Lower lobe of right lung (tissue), 2 donors: ENCODE results near the gene DIP2C. TPM values are rescaled to one million over a fixed set of nuclear protein-coding genes. Genes with fewer than 3 reads are reported as not detected.

ENCODE experiments used
- ATAC-seq, 2 donors: fragments of 200-7000 bp; cut with Tn5 transposase; one replicate each; pipeline ENCODE4 v1.9.1; 2020 to 2022; ENCODE audit warnings: mild to moderate bottlenecking in 2 of 2, moderate library complexity in 2 of 2
- DNase-seq: peaks from one replicate; pipeline ENCODE4 v3.0.0-alpha.2; 2020
- H3K27ac ChIP-seq: fragments of 200-600 bp; one replicate; pipeline ENCODE4 v1.8.0; 2022
- H3K27me3 ChIP-seq: fragments of 200-600 bp; one replicate; pipeline ENCODE4 v1.8.0; 2022; ENCODE audit warnings: low read depth
- H3K36me3 ChIP-seq: fragments of 200-600 bp; one replicate; pipeline ENCODE4 v1.8.0; 2022; ENCODE audit warnings: mild to moderate bottlenecking
- H3K4me1 ChIP-seq: fragments of 200-600 bp; one replicate; pipeline ENCODE4 v1.8.0; 2022
- H3K4me3 ChIP-seq: fragments of 200-600 bp; one replicate; pipeline ENCODE4 v1.8.0; 2022; ENCODE audit warnings: mild to moderate bottlenecking
- H3K9me3 ChIP-seq: fragments of 200-600 bp; one replicate; pipeline ENCODE4 v1.8.0; 2022
- CTCF ChIP-seq: fragments of 200-600 bp; IDR thresholded peaks from one replicate; pipeline ENCODE4 v1.8.0; 2022; ENCODE audit warnings: antibody characterized with exemption, mild to moderate bottlenecking
- intact Hi-C: fragments of 100-400 bp; cut with DNase I; formaldehyde crosslinking; loops from one replicate; pipeline ENCODE4 v1.11.0; 2022
- total RNA-seq: library from RNA; stranded (reverse); fragmentation: NEBNext Ultra II Directional; extraction: Animal tissue kit (Norgen Biotek cat#: 25700); gene quantifications from one replicate; pipeline ENCODE4 v1.2.1, GENCODE V29; 2021
- donor health status: DM: no; HTN: yes; CAD: no; lungs with severe emphysema.

DIP2C gene
- total RNA-seq, 1 donor from 2014 or later: 15.1 TPM

DNA sequence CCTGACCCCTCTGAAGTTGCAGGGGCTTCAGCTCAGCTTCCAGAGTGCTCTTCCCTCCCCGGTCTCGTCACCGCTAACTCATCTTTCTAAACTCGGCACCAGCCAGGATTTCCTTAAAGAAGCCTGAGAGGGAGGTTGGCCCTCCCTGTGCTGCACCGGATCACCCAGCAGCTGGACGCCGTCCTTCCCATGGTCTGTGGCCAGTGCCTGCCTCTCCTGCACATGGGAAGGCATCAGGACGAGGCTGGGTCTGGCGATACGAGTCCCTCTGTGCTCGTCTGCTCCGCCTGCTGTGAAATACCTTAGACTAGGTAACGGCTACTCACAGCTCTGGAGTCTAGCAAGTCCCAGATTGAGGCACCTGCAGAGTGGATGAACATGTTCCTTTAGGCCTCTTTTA is 375.1 kb downstream of the DIP2C start:
- DNase-seq: no peak
- H3K36me3 ChIP-seq: peaks cover 22% of the 10 kb centered on the region
- H3K4me1 ChIP-seq: peaks cover 9% of the 10 kb centered on the region

GRCh38 chr10:311901-312665 is 377.4 kb downstream of the DIP2C start:
- Histone ChIP-seq H3K4me3 (no peak overlapping the region), H3K9me3 (no peaks in the 10 kb centered on the region), H3K27me3 (no peaks in the 10 kb centered on the region), H3K36me3 (peaks cover 9% of the 10 kb centered on the region), H3K27ac (no peak overlapping the region), H3K4me1 (no peaks in the 10 kb centered on the region)
- intact Hi-C loops: no loop called here
- TF ChIP-seq CTCF: no peak
- ATAC-seq: no peak
- no peak for DNase-seq

More for the DNA sequence above, 375.1 kb downstream of the DIP2C start:
- ATAC-seq: no peak
- Histone ChIP-seq H3K27ac (no peak overlapping the region), H3K9me3 (no peaks in the 10 kb centered on the region), H3K27me3 (no peaks in the 10 kb centered on the region), H3K4me3 (no peak overlapping the region)
- TF ChIP-seq CTCF: no peak
- intact Hi-C loops: no loop called here

DNA sequence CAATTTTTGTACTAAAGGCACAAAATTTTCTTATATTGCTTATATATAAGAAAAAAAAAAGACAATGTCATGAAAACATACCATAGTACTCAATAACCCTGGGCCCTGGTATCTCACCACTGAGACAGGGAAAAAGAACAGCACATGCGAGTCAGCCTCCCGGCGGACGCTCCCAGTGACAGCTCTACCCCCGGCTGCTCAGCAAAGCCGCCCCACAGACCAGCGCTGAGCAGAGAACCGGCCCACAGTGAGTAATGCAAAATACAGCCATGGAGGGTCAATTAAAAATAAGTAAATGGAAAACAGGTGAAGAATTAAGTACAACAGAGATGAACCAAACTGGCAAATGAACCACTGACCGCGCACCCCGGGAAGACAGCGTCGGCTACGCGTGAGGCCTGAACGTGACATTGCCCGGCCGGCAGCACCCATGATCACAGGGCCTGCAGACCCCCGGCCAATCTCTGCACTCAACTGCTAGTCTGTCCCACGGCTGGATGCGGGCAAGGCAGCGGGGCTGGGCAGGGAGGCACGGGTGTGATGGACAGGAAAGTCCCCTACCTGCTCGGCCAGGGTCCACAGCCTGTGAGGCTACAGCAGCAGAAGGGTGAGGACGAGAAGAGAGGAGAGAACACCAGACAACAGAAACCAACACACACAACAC is 378.4 kb downstream of the DIP2C start:
- TF ChIP-seq CTCF: no peak
- Histone ChIP-seq H3K4me1 (no peaks in the 10 kb centered on the region), H3K9me3 (no peaks in the 10 kb centered on the region), H3K4me3 (no peak overlapping the region), H3K36me3 (peaks cover 7% of the 10 kb centered on the region), H3K27me3 (no peaks in the 10 kb centered on the region), H3K27ac (no peak overlapping the region)
- DNase-seq: no peak
- intact Hi-C loops: no loop called here
- no peak for ATAC-seq

- Histone ChIP-seq H3K9me3 (no peaks in the 10 kb centered on the region), H3K27ac (no peak overlapping the region), H3K36me3 (peaks cover 7% of the 10 kb centered on the region), H3K27me3 (no peaks in the 10 kb centered on the region), H3K4me3 (no peak overlapping the region), H3K4me1 (no peaks in the 10 kb centered on the region)
- ATAC-seq (no peak), DNase-seq (no peak)
- TF ChIP-seq CTCF: no peak
- intact Hi-C loops: no loop called here
Measured at GRCh38 chr10:310371-310770, 379.1 kb downstream of the DIP2C start.

DNA sequence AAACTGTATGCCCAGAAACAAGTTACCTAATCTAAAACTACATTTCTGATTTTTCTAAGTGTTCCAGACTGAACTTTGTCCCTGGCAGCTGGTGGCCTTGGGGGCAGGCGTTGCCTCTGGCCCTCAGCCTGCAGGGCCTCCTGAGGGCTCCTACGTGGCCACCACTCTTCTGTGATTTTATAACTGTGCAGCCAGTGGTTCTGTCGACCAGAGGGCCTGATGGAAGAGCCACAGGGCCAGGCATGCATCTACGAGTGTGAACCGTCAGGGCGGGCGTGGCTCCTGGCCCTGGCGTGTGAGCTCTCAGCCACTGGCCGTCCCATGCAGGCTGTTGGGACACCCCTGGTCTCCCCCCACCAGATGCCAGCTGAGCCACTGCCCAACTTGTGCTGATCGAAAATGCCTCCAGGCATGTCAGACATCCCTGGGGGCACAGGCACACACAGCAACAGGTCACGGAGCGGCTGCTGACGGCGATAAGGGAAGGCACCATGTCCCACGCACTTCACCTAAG is 380.8 kb downstream of the DIP2C start:
- no peak overlapping the region for H3K27ac ChIP-seq
- H3K36me3 ChIP-seq: peaks cover 7% of the 10 kb centered on the region
- no peak for TF ChIP-seq CTCF
- H3K4me3 ChIP-seq: no peak overlapping the region
- no peaks in the 10 kb centered on the region for H3K4me1 ChIP-seq
- no peaks in the 10 kb centered on the region for H3K9me3 ChIP-seq
- intact Hi-C loops: no loop called here
- H3K27me3 ChIP-seq: no peaks in the 10 kb centered on the region
- no peak for DNase-seq
- no peak for ATAC-seq
